Measurements from ENCODE around the gene CELF4.

The CELF4 gene

DNA sequence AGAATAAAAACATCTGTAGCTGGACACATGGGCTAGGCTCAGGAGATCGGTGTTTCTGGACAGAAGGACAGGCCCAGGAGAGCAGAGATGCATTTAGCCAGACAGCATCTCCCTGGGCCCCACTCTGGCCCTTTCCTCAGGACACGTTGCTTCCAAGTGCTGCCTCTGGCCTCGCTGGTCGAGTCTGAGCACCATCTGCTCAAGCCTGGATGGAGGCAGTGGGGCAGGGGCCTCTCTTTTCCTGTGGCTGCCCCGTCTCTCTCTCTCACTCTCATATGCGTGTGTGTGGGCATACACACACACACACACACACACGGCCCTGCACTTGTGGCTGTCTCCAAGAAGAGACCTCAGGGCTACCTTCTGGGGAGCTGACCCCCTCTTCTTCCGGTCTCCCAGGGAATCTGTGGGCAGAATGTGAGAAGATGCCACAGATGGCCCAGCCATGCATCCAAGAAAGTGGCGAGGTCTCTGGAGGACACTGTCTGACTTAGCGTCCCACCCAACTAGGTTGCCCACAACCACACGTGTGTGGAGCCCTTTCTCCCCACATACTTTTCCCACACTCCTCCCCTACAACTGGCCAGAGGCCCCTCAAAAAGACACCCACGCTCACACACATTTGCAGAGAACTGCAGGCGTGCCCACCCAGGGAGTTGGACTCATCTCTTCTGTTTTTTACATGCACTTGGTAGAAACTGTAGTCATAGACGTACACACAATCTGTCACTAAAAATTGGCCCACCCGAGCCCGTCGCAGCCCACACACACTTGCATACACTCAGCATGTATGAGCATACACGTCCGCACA lies 19.9 kb downstream of the CELF4 start:
- TF ChIP-seq POLR2AphosphoS5 (IDR thresholded peaks at IDR 0.05; ENCODE audit: low read depth, low read length) = no peak
- TF ChIP-seq POLR2A (IDR thresholded peaks at IDR 0.05; ENCODE audit: low read depth, low read length) = no peak
- no peak for TF ChIP-seq TAF1 (IDR thresholded peaks at IDR 0.05; ENCODE audit: borderline replicate concordance, low read depth, low read length)
- no peak for FAIRE-seq
- DNase-seq (ENCODE audit: insufficient read length) = no peak

DNA sequence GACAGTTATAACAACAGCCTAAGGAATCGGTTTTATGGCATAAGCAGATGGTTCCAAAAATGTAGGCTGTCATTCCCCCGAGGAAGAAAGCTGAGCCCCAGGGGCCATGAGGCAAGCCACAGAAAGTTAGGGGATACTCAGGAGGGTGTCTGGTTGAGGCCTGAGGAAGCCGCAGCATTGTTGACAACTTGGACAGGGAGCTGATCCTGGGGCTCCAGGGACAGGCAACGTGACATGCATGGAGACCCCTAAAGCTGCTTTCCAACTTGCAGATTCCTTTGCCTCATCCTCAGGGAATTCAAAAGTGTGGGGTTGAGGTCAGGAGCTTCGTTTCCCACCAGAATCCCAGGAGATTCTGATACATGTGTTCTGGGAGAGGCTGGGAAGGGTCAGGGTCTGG lies 20.9 kb downstream of the CELF4 start:
- FAIRE-seq (no peak), DNase-seq (ENCODE audit: insufficient read length) (no peak)
- TF ChIP-seq TAF1 (IDR thresholded peaks at IDR 0.05; ENCODE audit: borderline replicate concordance, low read depth, low read length) = no peak
- TF ChIP-seq POLR2A (IDR thresholded peaks at IDR 0.05; ENCODE audit: low read depth, low read length) = no peak
- TF ChIP-seq POLR2AphosphoS5 (IDR thresholded peaks at IDR 0.05; ENCODE audit: low read depth, low read length) = no peak

DNA sequence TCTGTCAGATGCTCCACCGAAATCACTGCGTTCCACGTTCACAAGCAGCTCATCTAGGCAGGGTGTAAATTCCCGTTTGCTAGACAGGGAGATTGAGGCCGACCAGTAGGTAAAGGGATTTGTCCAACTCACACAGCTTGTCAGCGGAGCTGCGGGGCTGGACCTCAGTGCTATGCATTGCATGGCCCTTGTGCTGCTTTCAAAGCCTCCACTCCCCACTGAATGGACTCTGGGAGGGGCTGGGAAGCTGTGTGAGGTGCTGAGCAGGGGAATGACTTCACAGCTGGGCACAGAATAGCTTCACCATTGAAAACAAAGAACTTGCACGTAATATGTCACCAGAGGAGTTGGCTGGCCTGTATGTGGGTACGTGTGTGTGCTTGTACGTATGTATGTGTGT lies 21.4 kb downstream of the CELF4 start:
- TF ChIP-seq TAF1 (IDR thresholded peaks at IDR 0.05; ENCODE audit: borderline replicate concordance, low read depth, low read length) (no peak), POLR2A (IDR thresholded peaks at IDR 0.05; ENCODE audit: low read depth, low read length) (no peak), POLR2AphosphoS5 (IDR thresholded peaks at IDR 0.05; ENCODE audit: low read depth, low read length) (no peak)
- DNase-seq (ENCODE audit: insufficient read length) (no peak), FAIRE-seq (no peak)

DNA sequence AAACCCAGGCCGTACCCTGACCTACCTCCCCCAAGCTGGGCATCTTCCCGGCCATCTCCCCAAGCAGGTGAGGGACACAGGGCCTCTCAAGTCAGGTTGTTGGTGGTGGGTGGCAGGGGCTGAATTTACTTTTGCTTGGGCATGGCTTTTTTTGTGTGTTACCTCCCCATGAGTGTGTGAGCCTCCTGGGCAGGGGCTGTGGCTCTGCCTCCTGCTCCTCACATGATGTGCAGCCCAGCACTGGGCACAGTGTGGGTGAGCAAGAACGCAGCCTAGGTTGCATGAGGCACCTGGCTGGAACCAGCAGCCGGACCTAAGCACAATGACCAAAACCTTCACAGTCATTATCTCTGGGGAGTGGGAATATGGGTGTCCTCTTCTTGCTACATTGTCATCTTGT lies 22.3 kb downstream of the CELF4 start:
- DNase-seq (ENCODE audit: insufficient read length) = no peak
- FAIRE-seq = no peak
- TF ChIP-seq TAF1 (IDR thresholded peaks at IDR 0.05; ENCODE audit: borderline replicate concordance, low read depth, low read length) = no peak

DNA sequence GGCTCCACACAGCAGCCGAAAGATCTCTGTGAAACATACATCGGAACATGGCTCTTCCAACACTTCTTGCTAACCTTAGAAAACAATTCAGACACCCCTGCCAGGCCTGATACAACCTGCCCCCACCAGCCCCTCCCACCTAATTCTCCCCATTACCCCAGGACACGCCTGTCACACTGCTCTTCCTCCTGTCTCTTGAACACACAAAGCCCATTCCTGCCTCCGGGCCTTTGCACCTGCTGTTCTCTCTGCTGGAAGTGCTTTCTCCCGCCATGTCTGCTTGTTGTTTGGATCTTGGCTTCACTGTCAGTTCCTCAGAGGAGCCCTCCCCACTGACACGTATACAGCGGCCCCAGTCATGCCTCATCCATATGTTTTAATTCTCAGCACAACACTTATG lies 24.1 kb downstream of the CELF4 start:
- TF ChIP-seq TAF1 (IDR thresholded peaks at IDR 0.05; ENCODE audit: borderline replicate concordance, low read depth, low read length) (no peak), POLR2AphosphoS5 (IDR thresholded peaks at IDR 0.05; ENCODE audit: low read depth, low read length) (no peak), POLR2A (IDR thresholded peaks at IDR 0.05; ENCODE audit: low read depth, low read length) (no peak)
- FAIRE-seq = no peak

DNA sequence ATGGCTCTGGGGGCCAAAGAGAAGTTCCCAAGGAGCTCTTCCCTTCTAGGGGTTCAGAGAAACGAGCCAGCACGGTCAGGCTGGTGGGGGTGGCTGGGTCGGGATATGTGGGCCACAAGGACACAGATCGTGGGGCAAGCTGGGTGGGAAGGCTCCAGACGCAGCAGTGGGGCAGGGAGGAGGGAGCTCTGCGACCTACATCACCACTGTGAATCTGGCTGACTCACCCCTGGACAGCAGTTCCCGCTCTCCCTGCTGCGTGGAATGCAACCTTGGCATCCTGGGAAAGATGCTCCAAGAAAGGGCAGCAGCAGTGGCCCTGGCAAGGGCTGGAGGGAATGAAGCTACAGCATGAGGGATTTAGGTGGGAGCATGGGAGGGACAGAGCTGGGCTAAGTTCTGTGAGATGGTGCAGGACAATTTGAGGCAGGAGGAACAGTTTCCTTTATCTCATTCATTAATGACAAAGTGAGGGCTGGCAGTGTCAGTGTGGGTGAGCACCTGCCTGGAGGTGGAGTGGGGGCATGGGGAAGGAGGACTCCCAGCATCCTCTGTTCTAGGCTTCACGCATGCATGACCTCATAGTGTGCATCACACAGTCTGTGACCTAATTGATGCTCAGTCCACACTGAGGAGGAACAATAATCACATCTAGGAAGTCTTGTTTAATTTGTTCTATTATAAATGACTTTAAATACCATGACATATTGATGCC lies 25.0 kb downstream of the CELF4 start:
- TF ChIP-seq TAF1 (IDR thresholded peaks at IDR 0.05; ENCODE audit: borderline replicate concordance, low read depth, low read length) (no peak), POLR2AphosphoS5 (IDR thresholded peaks at IDR 0.05; ENCODE audit: low read depth, low read length) (no peak), POLR2A (IDR thresholded peaks at IDR 0.05; ENCODE audit: low read depth, low read length) (no peak)
- FAIRE-seq (no peak), DNase-seq (ENCODE audit: insufficient read length) (no peak)

More for the DNA sequence above, 24.1 kb downstream of the CELF4 start:
- no peak for DNase-seq (ENCODE audit: insufficient read length)

DNA sequence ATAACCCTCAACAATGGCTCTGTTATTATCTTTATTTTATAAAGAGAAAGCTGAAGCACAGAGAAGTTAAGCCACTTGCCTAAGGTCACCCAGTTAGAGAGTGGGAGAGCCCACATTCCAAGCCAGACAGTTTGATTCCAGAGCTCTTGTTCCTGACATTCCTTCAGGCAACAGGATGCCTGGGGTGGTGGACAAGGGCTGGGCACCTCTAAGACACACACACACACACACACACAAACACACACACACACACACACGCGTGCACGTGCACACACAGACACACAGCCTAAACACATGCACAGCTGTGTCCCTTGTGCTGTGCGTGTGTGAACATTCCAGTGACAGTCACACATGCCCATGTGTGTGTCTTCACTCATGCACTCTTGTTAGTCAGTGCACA lies 26.4 kb downstream of the CELF4 start:
- DNase-seq (ENCODE audit: insufficient read length) (no peak), FAIRE-seq (no peak)
- TF ChIP-seq TAF1 (IDR thresholded peaks at IDR 0.05; ENCODE audit: borderline replicate concordance, low read depth, low read length) (no peak), POLR2A (IDR thresholded peaks at IDR 0.05; ENCODE audit: low read depth, low read length) (no peak), POLR2AphosphoS5 (IDR thresholded peaks at IDR 0.05; ENCODE audit: low read depth, low read length) (no peak)

DNA sequence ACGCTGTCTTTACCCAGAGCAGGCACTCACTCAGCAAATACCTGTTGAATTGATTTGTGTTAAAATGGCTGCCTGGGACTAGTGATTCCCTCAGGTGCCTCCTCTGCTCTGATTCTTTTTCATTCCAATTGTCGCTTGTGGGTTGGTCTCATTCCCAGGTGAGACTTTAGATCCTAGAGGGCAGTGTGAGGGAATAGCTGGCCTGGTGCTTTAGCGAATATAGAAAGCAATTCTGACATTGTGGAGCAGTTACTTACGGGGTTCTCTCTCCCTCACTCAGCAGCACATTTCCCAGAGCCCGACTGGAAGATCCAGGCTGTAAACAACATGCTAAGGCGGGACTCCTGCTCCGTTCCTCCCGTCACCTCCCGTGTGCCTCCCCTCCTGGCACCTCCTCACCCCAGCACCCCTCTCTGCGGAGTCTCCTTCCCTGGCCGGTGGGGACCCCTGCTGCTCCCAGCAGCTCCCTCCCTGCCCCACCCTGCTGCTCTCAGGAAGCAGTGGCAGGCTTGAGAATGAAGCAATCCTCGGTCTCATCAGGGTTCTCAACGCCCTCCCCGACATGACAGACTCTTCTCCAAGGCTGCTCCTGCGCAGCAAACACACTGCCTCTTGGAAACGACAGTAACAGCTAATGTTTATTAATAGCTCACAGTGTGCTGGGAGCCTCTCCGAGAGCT lies 26.9 kb downstream of the CELF4 start:
- TF ChIP-seq TAF1 (IDR thresholded peaks at IDR 0.05; ENCODE audit: borderline replicate concordance, low read depth, low read length) (no peak), POLR2A (IDR thresholded peaks at IDR 0.05; ENCODE audit: low read depth, low read length) (no peak), POLR2AphosphoS5 (IDR thresholded peaks at IDR 0.05; ENCODE audit: low read depth, low read length) (no peak)
- no peak for FAIRE-seq
- no peak for DNase-seq (ENCODE audit: insufficient read length)

DNA sequence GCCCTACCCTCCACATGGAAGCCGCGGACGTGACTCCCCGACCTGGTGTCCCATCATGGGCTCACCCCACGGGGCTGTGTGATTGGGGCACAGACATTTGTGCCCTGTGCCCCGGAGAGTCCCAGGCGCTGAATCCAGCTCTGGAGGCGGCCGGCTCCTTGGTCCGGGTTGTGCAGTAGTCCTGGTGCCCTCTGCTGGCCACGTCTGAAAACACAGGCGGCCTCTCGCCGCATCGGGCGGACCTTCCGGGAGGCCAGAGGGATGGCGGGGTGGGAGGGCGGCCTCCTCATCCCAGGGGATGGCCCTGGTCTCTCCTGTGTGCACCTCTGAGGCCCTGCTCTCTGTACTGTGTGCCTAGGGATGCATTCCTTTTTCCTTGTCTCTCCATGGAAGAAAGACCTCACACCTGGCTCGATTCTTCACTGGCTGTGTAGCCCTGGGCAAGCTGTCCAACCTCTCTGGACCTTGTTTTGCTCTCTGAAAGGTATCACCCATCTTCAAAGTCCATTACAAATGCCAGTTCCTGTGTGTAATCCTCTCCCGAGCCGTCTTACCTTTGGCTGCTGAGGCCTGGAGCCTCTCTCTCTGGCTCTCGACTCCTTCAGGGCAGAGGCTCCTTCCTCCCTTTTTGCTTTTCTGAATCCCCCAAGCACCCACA lies 27.6 kb downstream of the CELF4 start:
- FAIRE-seq = peak; percentile 83
- DNase-seq (ENCODE audit: insufficient read length) = peak; percentile 83
- TF ChIP-seq POLR2A (IDR thresholded peaks at IDR 0.05; ENCODE audit: low read depth, low read length) (no peak), TAF1 (IDR thresholded peaks at IDR 0.05; ENCODE audit: borderline replicate concordance, low read depth, low read length) (no peak), POLR2AphosphoS5 (IDR thresholded peaks at IDR 0.05; ENCODE audit: low read depth, low read length) (no peak)

DNA sequence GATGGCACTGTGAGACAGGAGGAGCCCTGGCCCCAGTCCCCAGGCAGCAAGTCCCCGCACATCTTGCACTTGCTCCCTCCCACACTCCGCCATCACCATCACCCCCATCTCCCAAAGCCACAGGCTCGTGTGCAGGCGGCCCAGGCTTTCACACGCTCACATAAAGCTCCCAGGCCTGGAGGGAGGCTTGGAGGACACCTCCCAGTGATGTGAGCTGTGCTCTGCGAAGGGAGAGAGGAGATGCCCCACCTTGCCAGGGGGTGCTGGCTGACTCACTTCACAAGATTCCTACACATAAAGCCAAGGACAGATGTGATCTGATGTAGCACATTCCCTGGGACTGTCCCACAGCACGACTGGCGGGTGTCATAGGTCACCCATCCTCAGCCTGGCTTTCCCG lies 28.9 kb downstream of the CELF4 start:
- FAIRE-seq (no peak), DNase-seq (ENCODE audit: insufficient read length) (no peak)
- TF ChIP-seq POLR2AphosphoS5 (IDR thresholded peaks at IDR 0.05; ENCODE audit: low read depth, low read length) (no peak), TAF1 (IDR thresholded peaks at IDR 0.05; ENCODE audit: borderline replicate concordance, low read depth, low read length) (no peak), POLR2A (IDR thresholded peaks at IDR 0.05; ENCODE audit: low read depth, low read length) (no peak)

DNA sequence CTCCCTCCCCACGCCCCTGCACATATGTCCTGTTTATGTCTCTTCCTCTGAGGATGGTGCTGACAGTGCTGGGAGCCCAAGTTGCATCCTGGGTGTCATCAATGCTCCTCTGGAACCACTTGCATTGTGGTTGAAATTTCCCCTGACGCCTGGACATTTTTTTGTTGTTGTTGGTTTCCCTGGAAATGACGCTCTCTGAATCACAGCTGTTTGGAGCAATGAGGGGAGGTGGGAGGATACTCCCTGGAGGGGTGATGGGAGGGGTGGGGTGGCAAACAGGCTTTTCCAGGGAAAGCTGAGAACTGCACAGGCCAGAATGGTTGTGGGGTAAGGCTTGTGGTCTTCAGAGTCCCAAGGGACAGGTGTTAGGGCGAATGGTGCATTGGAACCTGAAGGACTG lies 29.6 kb downstream of the CELF4 start:
- no peak for DNase-seq (ENCODE audit: insufficient read length)
- FAIRE-seq = no peak
- TF ChIP-seq POLR2A (IDR thresholded peaks at IDR 0.05; ENCODE audit: low read depth, low read length) = no peak
- no peak for TF ChIP-seq TAF1 (IDR thresholded peaks at IDR 0.05; ENCODE audit: borderline replicate concordance, low read depth, low read length)
- TF ChIP-seq POLR2AphosphoS5 (IDR thresholded peaks at IDR 0.05; ENCODE audit: low read depth, low read length) = no peak

Measured in GM12892 (cell line).